Measurements from ENCODE around the gene ZNF385A. TPM values are rescaled to one million over a fixed set of nuclear protein-coding genes. Genes with fewer than 3 reads are reported as not detected.

The ZNF385A gene
- total and polyA plus RNA-seq, 9 of the 15 experiments (the other 6 are each of a cell fraction or from before 2014, with no cell fraction given), result 1.0 to 111 (median 7.7) TPM

DNA sequence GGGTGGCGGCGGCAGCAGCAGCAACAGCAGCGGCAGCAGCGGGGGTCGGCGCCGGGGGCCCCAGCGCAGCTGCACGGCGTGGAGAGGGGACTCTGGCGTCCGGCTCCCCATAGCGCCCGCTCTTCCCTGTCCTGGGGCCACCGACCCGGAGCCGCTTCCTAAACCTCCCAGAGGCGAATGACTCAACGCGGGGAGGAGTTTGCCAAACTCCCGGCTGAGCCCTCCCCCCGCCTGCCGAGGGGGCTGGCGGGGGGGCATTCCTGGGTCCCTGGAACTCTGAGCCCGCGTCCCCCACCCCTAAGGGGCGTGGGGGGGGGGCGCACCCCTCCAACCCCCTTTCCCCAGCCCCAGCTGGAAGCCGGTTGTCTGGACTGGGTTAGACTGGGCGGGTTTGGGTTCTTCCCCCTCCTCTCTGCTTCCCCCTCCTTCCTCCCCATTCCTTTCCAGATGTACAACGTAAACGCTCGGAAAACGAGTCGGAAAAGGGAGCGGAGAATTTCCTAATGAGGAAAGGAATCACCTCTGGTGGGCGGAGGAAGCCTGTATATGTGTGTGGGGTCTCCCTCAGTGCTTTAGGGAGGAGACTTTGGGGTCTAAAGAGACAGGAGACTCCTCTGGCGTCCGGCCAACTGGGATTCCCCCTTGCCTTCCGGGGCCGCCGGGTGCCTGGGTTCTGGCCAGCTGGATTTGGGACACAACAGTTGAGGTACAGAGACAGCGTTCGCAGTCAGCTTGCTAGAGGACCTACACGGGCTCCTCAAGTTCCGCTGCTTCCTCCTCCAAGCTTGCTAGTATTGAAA, 34.8 kb upstream of the ZNF385A start, which contains the start of gene ITGA5 (continued):
- TF ChIP-seq FOSL1 (tag; conservative IDR thresholded peaks at IDR 0.05), result peak; percentile 90
- TF ChIP-seq BCL6 (CRISPR knock-in tag; IDR thresholded peaks at IDR 0.05), result no peak
- TF ChIP-seq TAF1 (IDR thresholded peaks at IDR 0.05; ENCODE audit: control insufficient read depth, extremely low read depth, insufficient read depth, low read length, severe bottlenecking), result peak; percentile 74
- peak; percentile 69; the same call in 1 of the 2 replicates for TF ChIP-seq PHF8 (IDR thresholded peaks at IDR 0.05; ENCODE audit: borderline replicate concordance, low read length)
- no peak for TF ChIP-seq CEBPG (CRISPR knock-in tag; IDR thresholded peaks at IDR 0.05)
- TF ChIP-seq CEBPG (tag; conservative IDR thresholded peaks at IDR 0.05 in 1 of 2, IDR thresholded peaks at IDR 0.05 in 1 of 2), result peak in 1 of 2 experiments; percentile 65; a peak in 2 of 4 replicates
- no peak for TF ChIP-seq ZNF785 (CRISPR knock-in tag; IDR thresholded peaks at IDR 0.05)
- TF ChIP-seq, protein P1, sequence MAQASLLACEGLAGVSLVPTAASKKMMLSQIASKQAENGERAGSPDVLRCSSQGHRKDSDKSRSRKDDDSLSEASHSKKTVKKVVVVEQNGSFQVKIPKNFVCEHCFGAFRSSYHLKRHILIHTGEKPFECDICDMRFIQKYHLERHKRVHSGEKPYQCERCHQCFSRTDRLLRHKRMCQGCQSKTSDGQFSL (CRISPR knock-in tag; IDR thresholded peaks at IDR 0.05), result no peak
- TF ChIP-seq, protein P1 (tag; IDR thresholded peaks at IDR 0.05), result peak in 1 of 2 experiments; percentile 84; a peak in 2 of 4 replicates
- peak; percentile 73 for TF ChIP-seq SUPT5H (IDR thresholded peaks at IDR 0.05)
- no peak for TF ChIP-seq MBD2 (IDR thresholded peaks at IDR 0.05; ENCODE audit: borderline replicate concordance, low read depth)
- TF ChIP-seq, protein P2, sequence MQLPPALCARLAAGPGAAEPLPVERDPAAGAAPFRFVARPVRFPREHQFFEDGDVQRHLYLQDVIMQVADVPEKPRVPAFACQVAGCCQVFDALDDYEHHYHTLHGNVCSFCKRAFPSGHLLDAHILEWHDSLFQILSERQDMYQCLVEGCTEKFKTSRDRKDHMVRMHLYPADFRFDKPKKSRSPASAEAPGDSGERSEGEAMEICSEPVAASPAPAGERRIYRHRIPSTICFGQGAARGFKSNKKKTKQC (CRISPR knock-in tag; IDR thresholded peaks at IDR 0.05), result 0 out of 2 replicates have a peak, but pooled peaks have one; percentile 28
- TF ChIP-seq SMAD3 (CRISPR knock-in tag; conservative IDR thresholded peaks at IDR 0.05), result no peak
- peak; percentile 51; the same call in 1 of the 2 replicates for TF ChIP-seq SMARCA4 (IDR thresholded peaks at IDR 0.05)
- peak; percentile 51; the same call in 1 of the 2 replicates for TF ChIP-seq REST (IDR thresholded peaks at IDR 0.05; ENCODE audit: borderline replicate concordance)
- TF ChIP-seq REST (CRISPR knock-in tag; IDR thresholded peaks at IDR 0.05; ENCODE audit: low read depth), result no peak
